GM21360 (cell line): ENCODE results near the gene PRR30.

ENCODE experiments used
- ATAC-seq: cut with Tn5 transposase; IDR thresholded peaks from one replicate; pipeline ENCODE4 v1.9.1; 2021; ENCODE audit warnings: mild to moderate bottlenecking, moderate library complexity; ENCODE audit not compliant: unreplicated experiment

Gene PRR30

DNA sequence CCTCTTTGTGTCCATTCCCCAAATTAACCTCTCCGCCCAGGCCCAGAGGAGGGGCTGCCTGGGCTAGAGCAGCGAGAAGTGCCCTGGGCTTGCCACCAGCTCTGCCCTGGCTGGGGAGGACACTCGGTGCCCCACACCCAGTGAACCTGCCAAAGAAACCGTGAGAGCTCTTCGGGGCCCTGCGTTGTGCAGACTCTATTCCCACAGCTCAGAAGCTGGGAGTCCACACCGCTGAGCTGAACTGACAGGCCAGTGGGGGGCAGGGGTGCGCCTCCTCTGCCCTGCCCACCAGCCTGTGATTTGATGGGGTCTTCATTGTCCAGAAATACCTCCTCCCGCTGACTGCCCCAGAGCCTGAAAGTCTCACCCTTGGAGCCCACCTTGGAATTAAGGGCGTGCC lies 39.2 kb downstream of the PRR30 start:
- ATAC-seq: no peak

DNA sequence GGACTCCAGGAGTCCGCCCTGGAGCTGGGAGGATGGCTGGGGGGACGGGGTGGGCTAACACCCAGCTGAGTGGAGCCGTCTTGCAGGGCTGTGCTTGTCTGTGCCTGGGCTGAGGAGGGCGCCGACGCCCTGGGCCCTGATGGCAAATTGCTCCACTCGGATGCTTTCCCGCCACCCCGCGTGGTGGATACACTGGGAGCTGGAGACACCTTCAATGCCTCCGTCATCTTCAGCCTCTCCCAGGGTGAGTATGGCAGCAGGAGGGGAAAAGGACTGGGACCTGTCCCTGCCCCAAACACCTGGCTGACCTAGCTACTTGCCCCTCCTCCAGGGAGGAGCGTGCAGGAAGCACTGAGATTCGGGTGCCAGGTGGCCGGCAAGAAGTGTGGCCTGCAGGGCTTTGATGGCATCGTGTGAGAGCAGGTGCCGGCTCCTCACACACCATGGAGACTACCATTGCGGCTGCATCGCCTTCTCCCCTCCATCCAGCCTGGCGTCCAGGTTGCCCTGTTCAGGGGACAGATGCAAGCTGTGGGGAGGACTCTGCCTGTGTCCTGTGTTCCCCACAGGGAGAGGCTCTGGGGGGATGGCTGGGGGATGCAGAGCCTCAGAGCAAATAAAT lies 39.8 kb downstream of the PRR30 start:
- no peak for ATAC-seq

DNA sequence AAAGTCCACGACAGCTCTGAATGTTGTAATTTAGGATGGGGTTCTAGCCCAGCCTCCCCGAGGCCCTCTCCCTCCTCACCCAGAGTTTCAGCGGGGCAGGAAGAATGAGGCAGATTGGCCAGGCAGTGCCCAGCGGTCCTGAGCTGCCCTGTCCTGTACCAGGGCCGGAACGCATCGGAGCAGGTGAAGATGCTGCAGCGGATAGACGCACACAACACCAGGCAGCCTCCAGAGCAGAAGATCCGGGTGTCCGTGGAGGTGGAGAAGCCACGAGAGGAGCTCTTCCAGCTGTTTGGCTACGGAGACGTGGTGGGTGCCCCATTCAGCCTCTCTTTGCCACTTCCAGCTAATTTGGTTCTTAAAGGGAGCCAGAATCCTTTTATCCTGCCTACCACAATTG lies 41.9 kb downstream of the PRR30 start:
- ATAC-seq: no peak

DNA sequence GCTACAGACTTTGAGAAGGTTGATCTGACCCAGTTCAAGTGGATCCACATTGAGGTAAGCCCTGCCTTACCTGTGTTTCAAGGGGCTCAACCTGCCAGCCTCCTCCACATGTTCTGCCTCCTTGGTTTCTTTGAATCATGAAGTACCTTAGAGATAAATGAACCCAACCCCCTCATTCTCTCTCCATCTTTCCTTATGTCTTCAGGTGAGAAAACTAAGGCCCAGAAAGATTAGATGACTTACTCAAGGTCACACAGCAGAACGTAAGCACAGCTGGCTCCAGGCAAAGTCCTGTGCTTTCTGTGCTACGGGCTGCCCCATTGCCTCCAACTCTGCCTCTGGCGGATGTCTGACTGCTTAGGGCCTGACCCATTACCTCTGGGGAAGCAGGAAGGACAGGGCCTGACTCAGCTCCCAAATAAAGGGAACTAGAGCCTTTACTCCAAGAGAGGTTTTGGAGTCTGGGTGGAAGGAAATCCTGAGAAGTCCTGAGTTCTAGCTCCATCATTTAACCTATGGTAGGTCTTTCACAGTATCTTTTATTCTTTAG lies 42.4 kb downstream of the PRR30 start:
- no peak for ATAC-seq

DNA sequence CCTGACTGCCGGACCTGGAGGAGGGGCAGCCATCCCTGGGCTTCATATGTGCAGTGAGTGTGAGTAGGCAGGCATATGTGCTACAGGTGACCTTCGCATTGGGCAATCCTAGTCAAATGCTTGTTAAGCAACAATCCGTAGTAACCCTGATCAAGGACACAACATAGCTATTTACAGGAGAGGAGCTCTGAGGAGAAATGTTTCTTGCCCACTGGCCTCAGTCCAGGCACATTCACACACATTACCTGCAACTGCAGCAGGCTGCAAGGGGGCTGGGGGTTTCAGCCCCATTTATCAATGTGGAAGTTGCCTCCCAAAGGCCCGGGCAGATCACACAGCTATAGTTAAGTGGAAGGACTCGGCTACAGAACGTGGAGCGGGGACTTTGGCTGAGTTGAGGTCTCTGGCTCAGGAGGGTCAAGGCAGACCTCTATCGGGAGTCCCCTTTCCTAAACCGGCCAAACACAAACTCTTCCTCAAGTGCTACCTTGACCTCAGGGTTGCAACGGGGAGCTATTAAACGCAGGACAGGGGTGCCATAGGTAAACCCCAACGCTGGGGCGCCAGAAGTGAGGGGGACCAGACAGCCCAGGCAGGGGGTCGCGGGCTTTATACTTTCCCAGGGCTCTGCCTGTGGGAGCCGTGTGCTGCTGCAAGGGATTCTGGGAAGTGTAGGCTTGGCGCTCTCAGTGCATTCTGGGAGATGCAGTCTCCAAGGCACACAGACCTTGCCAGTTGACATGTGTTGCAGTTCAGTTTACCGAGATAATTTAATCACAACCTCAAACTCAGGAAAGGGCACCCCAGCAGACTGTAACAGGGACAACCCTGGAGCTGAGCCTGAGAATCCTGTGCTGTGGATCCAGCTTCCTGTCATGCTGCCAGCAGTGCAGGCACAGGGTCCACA lies 43.2 kb downstream of the PRR30 start:
- no peak for ATAC-seq

DNA sequence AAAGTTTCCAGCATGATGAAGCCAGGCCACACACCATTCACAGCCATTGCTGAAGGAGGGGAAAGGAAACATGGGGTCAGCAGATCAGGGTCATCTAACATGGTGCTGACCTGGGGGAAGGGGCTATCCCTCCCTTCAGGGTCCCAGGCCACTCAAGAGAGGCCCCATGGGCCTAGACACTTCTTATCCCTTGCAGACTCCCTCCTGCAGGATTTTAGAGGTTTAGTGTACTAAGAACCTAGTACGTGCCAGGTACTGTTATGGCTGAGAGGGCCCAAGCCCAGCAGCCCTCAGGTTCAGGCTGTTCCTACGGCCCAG lies 43.8 kb downstream of the PRR30 start:
- ATAC-seq: no peak

DNA sequence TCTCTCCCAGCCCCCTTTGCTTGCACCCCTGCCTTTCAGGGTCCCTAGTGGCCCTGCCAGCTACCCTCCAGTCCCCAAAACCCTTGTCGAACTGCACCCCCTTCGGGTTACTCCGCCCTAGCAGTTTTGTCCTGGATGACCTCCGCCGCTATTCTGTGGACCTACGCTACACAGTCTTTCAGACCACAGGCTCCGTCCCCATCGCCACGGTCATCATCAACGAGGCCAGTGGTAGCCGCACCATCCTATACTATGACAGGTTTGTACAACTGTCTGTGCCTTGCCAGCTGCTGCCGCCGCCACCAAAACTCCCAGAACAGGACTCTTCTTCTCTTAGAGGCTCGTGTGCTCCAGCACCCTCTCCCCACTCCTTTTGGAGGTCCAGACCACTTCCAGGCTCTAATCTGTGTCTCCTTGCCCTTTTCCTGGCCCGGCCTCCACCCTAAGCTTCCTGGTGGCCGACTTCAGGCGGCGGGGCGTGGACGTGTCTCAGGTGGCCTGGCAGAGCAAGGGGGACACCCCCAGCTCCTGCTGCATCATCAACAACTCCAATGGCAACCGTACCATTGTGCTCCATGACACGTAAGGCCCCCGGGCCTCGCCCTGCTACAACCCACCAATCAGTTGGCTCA lies 44.7 kb downstream of the PRR30 start:
- no peak for ATAC-seq

DNA sequence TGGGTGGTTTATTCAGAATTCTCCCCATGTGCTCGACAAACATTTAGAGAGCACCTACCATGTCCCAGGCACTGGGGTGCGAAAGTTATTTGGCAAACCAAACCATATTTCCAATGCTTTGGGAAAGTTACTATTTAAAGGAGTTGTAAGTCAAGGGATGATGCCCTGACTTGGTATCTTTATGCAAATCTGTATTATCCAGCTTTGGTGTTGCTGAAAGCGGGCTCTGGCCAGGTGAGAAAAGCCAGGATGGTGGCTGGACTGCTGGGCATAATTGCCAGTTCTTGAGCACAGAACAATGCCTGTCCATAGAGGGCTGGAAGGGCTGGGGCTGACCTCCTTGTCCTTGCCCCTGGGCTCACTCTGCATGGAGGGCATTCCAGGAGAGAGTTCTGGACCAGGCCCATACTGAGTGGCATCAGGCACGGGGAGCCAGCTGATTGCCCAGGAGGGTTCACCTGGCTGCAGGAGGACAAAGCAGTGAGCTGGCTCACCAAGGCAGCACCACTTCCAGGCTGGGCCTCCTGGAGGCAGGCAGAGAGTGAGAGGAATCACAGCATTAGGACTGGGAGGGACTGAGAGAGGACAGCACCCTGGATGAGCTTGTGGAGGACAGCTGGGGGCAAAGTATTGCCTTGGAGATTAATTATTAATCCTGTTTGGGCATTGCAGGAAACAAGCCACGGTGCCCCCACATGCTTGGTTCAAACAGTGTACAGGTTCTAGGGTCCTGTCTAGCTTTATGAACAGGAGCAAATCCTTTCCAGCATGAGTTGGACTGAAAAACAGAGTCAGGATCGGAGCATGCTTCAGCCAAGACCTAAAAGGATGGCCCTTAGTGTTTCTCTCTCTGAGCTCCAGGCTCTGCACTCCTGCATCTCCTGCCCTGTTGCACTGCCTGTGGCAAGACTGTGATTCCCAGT lies 45.5 kb downstream of the PRR30 start:
- no peak for ATAC-seq

DNA sequence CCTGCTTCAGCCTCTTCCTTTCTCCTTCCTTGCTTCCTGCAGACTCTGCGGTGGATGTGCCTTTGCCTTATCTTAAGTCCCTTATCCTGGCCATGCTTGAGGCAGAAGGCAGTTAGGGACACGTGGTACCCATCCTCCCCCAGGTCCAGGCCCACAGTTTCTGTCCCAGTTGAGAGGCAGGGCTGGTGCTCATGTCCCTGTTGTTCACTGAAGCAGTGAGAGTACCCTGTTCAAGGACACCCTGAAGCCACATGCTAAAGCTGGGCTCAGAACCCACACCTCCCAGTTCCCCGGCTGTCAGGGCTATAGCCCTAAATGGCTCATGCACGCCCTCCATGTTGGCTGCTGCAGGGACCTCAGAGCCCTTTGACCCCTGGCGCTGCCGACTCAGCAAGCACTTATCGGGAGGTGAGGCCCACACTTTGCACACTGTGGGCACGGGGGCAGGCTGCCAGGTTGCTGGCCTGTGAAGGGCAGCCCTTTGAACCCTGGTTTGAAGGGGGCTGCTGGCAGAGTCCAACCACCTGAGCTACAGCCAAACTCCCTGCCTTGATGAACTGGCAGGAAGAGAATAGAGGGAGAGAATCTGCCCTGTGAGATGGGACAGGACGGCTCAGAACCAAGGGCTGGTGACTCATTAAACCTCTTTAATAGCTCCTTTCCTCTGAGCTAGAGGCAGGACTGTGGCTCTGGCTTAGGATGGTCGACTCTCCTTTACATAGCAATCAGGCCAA lies 46.3 kb downstream of the PRR30 start:
- ATAC-seq: no peak

DNA sequence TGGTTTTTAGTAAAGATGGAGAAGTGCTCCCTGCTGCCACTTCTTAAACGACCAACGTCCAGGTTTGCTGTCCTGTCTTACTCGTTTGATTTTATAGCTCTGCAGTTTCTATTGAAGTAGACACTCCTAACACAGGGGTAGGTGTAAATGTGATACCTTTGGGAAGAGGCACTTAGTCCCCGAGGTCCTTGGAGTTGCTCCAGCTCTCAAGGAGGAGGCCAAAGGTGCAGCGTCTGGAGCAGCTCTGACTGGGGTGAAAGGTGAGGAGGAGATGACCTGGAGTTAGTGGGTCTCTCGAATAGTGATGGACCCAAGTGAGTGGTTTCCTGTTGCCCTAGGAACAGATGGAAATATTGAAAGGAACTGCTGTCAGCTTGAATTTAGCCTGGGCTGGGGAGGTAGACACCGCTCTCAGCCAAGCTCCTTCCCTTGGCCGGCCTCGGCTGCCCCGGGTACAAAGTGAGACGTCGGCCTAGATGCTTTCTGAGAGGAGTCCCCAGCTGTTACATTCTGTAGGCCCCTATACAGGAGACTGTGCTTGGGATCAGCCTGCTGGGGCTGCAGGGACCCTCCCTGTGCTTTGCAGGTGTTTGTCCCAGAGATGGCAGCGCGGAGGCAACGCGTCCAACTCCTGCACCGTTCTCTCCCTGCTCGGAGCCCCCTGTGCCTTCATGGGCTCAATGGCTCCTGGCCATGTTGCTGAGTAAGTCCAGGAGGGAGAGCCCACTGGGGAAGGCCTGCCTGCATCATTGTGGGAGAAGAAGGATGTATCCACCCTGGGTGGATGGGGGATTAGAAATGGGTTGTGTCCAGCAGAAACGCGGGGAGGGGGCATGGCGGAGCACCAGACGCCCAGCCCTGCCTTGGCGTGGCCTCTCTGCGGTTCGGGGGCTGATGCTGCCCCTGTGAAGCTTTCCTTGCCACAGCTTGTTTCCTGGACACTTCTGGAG lies 47.2 kb downstream of the PRR30 start:
- ATAC-seq: no peak

DNA sequence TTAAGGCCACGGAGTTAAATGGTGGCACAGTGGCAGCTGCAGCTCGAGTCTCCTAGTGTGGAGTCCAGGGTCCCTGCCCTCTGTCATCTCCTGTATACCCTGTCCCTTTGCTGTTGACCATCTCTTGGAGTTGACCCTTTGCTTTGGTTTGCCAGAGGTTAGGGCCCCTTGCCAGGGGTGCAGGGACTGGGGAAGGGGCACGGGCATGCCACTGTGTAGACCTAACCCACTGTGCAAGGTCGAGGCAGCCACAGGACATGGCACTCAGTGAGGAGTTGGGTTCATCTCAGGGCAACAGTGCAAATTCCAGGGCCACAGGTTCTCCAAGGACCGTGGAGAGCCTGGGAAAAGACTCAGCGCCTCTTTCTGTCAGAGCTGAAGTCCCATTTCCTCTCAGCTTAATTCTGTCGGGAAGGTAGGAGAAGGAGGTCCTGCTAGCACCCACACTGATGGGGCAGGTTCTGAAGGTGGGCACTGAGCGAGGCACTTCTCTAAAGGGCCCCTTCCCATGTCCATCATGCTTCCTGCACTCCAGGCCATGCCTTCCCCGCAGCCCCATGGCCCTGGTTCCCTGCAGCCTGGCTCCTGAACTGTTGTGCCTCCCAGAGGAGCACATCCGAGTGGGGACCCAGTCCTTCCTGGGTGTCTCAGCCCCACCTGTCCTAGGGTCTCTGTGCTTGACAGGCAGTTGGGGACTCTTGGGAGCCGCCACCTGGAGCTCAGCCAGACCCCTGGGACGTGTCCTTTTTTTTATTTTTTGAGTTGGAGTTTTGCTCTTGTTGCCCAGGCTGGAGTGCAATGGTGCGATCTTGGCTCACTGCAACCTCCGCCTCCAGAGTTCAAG lies 49.9 kb downstream of the PRR30 start:
- ATAC-seq: no peak

DNA sequence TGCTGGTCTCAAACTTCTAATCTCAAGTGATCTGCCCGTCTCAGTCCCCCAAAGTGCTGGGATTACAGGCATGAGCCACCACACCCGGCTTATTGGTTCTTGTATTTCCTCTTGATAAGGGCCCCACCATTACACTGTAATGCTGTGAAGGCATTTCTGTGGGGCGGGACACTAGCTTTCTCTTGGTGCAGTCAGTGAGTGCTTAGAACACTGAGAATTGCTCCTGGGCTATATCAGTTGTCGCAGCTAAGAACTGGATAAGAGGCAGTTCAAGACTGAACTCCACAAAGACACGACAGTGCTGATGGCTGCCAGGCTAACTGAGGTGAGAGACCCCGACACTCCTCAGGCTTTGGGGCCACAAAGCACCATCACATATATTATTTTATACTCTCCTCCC lies 50.6 kb downstream of the PRR30 start:
- no peak for ATAC-seq

DNA sequence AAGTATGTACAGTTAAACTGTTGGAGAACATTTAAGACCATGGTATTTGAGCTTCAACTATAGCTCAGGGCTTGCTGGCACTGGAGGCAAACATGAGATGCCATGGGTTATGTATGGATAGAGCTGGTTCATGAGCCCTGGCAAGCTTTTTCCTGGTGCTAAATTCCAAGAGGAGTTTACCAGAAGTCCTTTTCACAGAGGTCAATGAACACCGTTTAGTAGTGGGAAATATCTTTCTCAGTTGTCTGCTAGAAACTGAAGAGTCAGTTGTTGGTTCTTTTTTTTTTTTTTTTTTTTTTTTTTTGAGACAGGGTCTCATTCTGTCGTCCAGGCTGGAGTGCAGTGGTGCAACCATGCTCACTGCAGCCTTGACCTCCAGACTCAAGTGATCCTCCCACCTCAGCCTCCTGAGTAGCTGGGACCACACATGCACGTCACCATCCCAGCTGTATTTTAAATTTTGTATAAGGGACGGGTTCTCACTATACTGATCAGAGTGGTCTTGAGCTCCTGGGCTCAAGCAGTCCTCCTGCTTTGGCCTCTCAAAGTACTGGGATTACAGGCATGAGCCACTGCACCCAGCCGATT lies 51.3 kb downstream of the PRR30 start:
- no peak for ATAC-seq
